Adipose tissue (tissue), 3 donors: Measurements from ENCODE around the gene MKI67. TPM values are rescaled to one million over a fixed set of nuclear protein-coding genes. Genes with fewer than 3 reads are reported as not detected.

Source experiments
- H3K27ac ChIP-seq: one replicate; pipeline ENCODE4 v1.5.1; 2013; ENCODE audit warnings: low read depth, low read length
- WGBS, 3 donors: extraction: QIAGEN DNeasy Blood & Tissue Kit; methylation state at CpG; one replicate each; pipeline ENCODE4 v1.1.7; 2013; 5-methylcytosine and 5-hydroxymethylcytosine counted together
- polyA plus RNA-seq, 3 donors: library from polyadenylated mRNA; stranded (reverse); fragments of 200-250 nt; gene quantifications; one replicate each; pipeline ENCODE4 v1.2.3, GENCODE V29; 2013
- donor health status: healthy with polysubstance abuse.
- donor health status: Bipolar disorder and iron deficiency.
- donor health status: healthy.

MKI67 gene
- polyA plus RNA-seq, 3 donors = 0.11 to 0.16 (median 0.16) TPM

- H3K27ac ChIP-seq = no peak overlapping the region
- WGBS, 3 donors = 65 to 80% (median 79%) methylated on average over 17 of the region's 17 CpGs
These were observed 34.5 kb downstream of the MKI67 start for GRCh38 chr10:128091636-128092210.

GRCh38 chr10:128087884-128088709, 38.1 kb downstream of the MKI67 start:
- no peak overlapping the region for H3K27ac ChIP-seq
- 46 to 66% (median 61%) methylated on average over 12 of the region's 12 CpGs for WGBS, 3 donors

DNA sequence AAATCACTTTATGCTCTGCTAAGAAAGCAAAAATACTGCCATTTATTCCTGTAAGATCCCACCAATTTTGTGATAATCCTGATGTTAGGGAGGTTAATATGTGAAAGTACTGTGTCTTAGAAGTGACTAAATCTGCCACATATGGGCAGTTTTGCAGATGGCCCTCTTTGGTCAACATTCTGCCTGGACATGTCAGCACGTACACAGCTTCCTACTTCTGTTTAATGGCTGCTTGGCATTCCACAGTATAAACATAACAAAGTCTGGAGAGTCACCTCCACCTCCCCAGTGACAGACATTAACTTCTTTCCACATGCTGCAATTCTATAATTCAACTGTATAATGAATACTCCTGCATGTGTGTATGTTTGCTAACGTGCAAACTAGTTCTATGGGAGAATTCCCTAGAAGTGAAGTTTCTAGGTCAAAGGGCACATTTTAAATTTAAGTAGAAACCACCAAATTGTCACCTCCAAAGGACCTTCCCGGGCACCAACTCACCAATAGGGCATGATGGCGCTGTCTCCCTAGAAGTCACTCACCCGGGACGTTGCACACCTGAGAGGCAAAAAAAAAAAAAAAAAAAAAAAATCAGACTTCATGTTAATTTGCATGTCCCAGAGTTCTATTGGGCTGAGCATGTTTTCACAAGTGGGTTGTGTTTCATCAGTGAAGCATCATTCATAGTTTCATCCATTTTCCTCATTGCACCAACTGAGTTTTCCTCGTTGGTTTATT, 38.9 kb downstream of the MKI67 start:
- WGBS, 3 donors = 74 to 83% (median 78%) methylated on average over 7 of the region's 7 CpGs
- no peak overlapping the region for H3K27ac ChIP-seq

- 79 to 82% (median 79%) methylated on average over 10 of the region's 10 CpGs for WGBS, 3 donors
- no peak overlapping the region for H3K27ac ChIP-seq
These were observed 40.0 kb downstream of the MKI67 start for GRCh38 chr10:128086003-128086863.

- H3K27ac ChIP-seq = no peak overlapping the region
- WGBS, 3 donors = 86 to 95% (median 95%) methylated on average over 8 of the region's 8 CpGs
These were observed 41.2 kb downstream of the MKI67 start for GRCh38 chr10:128084991-128085390.

DNA sequence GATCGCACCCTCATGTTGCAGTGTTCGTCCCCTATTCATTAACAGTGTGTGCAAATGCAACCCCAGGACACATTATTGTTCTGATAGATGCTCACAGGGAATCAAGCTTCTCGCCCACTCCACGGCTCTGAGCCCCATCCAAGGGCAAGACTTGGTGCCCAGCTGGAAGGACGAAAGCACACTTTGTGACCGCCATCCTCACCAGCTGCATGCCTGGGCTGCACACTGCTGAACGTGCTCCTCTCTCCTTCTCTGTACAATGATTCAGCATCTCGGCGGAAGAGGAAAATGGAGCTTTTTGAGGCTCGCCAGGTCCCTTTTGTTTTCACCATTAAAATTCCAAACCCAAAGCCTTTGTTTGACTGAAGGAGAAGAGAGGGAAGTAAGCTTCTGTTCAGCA, 41.9 kb downstream of the MKI67 start:
- no peak overlapping the region for H3K27ac ChIP-seq
- 74 to 90% (median 88%) methylated on average over 10 of the region's 10 CpGs for WGBS, 3 donors

- no peak overlapping the region for H3K27ac ChIP-seq
- 78 to 91% (median 91%) methylated on average over 15 of the region's 15 CpGs for WGBS, 3 donors
These were observed 42.9 kb downstream of the MKI67 start for GRCh38 chr10:128083191-128083895.

DNA sequence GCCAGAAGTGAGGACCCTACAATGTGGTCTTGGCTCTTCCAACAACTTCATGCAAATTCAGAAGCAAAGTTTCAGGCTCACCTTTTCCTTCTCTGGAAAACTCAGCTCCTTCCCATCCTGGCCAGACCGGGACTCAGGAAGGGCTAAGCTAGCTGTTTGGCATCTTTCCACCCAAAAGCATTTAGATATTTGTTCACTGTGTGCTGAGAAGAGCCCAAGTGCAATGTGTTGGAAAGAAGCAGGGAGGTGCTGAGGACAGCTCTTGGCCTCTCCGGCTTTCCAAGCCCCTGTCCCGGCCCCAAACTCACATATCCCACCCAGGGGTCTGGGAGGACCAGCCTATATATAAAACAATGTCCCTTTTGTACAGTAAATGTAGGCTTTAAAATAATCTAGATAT, 44.5 kb downstream of the MKI67 start:
- H3K27ac ChIP-seq = no peak overlapping the region
- WGBS, 3 donors = 52 to 61% (median 54%) methylated on average over 3 of the region's 3 CpGs

- 58 to 87% (median 84%) methylated on average over 4 of the region's 4 CpGs for WGBS, 3 donors
These were observed 45.0 kb downstream of the MKI67 start for GRCh38 chr10:128081222-128081621.

GRCh38 chr10:128080641-128081040, 45.6 kb downstream of the MKI67 start:
- 74 to 94% (median 93%) methylated on average over 8 of the region's 8 CpGs for WGBS, 3 donors

More at GRCh38 chr10:128081222-128081621, 45.0 kb downstream of the MKI67 start:
- no peak overlapping the region for H3K27ac ChIP-seq

GRCh38 chr10:128080231-128080630, 46.0 kb downstream of the MKI67 start:
- H3K27ac ChIP-seq = no peak overlapping the region
- WGBS, 3 donors = 62 to 93% (median 91%) methylated on average over 13 of the region's 13 CpGs

More at GRCh38 chr10:128080641-128081040, 45.6 kb downstream of the MKI67 start:
- no peak overlapping the region for H3K27ac ChIP-seq

GRCh38 chr10:128078136-128078969, 47.9 kb downstream of the MKI67 start:
- 48 to 80% (median 78%) methylated on average over 17 of the region's 17 CpGs for WGBS, 3 donors

DNA sequence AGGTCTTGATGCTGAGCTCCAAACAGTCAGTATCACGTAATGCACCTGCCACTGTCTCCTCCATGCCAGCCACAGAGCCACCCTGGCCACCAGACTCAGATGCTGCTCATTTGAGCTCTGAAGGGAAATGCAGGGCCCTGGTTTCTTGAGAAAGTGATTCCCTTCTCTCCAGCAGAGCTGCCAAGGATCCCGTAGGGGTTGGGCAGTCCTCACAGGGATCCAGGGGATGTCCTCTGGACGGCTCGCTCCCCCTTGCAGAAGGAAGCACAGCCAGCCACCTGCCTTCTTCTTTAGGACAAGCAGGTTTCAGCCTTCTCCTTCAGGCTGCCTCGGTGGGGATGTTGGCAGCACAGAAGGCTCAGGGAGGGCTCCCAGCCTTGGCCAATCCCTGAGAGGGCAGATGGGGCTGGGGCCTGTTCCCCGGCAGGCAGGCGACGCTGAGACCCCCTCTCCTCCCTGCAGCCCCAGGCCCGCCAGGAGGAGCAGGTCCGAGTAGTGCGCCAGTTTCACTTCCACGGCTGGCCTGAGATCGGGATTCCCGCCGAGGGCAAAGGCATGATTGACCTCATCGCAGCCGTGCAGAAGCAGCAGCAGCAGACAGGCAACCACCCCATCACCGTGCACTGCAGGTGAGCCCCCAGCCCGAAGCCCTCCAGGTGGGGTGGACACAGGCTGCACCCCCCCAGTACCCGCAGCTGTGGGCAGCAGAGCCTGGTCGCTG, 48.9 kb downstream of the MKI67 start:
- H3K27ac ChIP-seq = no peak overlapping the region
- 76 to 93% (median 88%) methylated on average over 20 to 21 of the region's 21 CpGs for WGBS, 3 donors

More at GRCh38 chr10:128078136-128078969, 47.9 kb downstream of the MKI67 start:
- no peak overlapping the region for H3K27ac ChIP-seq

DNA sequence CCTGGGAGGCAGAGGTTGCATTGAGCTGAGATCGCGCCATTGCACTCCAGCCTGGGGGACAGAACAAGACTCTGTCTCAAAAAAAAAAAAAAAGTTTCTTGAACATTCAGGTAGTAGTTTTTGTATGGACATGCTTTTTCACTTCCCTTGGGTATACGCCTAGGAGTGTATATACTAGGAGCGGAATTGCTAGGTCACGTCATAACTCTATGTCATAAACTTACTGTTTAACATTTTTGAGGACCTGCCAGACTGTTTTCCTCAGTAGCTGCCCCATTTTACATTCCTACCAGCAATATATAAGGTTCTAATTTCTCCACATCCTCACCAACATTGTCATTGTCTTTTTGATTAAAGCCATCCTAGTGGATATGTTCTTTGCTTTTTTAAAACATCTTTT, 51.6 kb downstream of the MKI67 start:
- WGBS, 3 donors = 89 to 97% (median 93%) methylated on average over 5 of the region's 5 CpGs
- H3K27ac ChIP-seq = no peak overlapping the region

GRCh38 chr10:128073890-128074289, 52.3 kb downstream of the MKI67 start:
- 45 to 78% (median 65%) methylated on average over 2 of the region's 2 CpGs for WGBS, 3 donors
- no peak overlapping the region for H3K27ac ChIP-seq

DNA sequence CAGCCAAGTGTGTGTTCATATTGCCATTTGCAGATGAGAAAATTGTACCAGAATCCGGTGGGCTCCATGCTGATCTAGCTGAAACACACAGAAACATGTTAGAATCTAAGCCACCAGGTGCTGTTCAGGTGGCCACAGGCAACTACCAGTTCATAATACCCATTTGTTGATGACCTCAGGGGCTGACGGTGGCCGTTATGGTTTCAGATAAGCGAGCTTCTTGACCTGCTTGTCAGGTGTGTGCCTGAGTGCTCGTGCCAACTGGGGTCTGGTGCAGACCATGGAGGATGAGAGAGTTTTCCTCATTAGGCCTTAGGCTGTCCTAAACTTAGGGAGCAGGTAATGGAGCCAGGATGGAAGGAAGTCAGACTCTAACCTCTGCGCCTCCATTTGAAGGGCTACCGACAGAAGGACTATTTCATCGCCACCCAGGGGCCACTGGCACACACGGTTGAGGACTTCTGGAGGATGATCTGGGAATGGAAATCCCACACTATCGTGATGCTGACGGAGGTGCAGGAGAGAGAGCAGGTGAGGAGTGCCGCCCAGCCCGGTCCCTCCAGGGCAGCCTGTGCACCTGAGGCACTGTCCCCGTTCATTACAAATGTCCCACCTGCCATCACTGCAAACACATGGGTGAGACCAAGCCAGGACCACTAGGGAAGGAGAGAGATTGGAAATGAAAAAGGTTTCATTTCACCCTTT, 53.1 kb downstream of the MKI67 start:
- H3K27ac ChIP-seq = no peak overlapping the region
- WGBS, 3 donors = 76 to 93% (median 90%) methylated on average over 14 of the region's 14 CpGs
